HG03039 (cell line): ENCODE results near the gene NOTCH1.

Source experiments
- ATAC-seq: cut with Tn5 transposase; IDR thresholded peaks from one replicate; pipeline ENCODE4 v1.9.1; 2021; ENCODE audit warnings: mild to moderate bottlenecking, moderate library complexity; ENCODE audit not compliant: unreplicated experiment

Gene NOTCH1

DNA sequence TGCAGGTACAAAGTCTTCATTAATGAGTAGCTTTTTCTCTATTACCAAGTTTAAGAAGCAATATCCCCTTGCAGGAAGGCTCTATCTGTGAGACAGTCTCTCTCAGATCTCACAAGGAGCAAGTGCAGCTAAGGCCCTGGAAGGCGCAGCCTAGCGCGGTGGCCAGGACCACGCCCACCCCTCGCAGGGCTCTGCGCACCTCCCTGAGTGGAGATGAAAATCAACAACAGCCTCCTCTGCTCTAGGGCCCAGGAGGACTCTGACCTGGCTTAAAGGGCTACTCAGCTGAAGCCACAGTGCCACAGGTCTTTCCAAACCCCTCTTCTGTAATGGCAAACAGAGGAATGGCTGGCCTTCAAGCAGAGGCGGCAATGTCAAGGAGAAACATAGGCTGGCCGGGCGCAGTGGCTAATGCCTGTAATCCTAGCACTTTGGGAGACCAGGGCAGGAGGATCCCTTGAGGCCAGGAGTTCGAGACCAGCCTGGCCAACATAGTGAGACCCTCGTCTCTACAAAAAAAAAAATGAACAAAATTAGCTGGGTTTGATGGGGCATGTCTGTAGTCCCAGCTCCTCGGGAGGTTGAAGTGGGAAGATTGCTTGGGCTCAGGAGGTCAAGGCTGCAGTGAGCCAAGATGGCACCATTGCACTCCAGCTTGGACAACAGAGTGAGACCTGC, 74.9 kb downstream of the NOTCH1 start:
- no peak for ATAC-seq

DNA sequence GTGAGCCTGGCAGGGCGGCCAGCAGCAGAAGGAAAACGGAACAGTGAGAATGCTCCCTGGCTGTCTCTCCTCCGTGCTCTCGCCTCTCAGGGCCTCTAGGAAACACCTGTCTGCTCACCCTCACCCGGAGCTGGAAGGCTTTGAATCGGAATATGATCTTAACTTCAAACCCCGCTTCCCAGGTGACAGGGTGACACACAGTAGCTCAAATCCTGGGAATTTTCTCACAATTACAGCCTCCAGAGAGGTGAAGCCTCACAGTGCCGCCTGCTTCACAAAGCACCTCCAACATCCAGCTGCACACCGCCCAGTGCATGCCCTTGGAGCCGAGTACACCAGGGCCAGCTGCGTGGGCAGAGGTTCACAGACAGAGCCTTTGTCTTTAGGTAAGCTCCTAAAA, 75.5 kb downstream of the NOTCH1 start:
- no peak for ATAC-seq

DNA sequence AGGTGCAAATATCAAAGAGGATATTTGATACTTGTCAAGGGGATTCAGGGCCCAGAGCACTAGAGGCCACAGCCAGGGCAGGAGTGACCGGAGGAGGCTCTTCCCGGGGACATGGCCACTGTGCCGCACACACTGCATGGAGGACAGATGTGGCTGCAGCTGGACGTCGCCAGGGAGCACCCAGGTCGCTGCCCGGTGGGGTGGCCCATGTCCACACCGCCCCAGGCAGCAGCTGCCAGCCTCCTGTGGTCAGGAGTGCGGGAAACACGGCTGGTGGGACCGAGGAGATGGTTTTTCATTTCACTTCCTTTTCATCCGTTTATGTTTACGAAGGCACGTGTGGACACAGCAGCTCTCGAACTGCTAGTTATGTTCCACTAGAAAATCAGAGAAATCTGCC, 78.1 kb downstream of the NOTCH1 start:
- ATAC-seq, result no peak

DNA sequence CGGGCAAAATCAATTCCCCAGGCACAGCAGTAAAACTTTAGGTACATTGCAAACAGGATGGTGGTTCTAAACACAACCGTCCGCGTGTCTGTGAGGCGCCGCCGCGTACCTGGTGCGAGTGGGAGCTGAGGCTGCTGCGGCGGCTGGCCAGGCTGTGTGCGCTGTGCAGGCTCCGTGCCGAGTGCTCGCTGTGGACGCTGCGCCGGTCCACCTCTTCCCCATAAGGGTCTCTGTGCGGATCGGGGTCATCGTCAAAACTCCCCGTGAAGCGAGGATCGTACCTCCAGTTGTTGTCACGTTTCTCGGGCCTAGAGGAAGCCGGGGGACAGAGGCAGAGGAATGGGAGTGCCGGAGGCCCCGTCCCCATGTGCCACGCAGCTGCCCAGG, 79.7 kb downstream of the NOTCH1 start:
- no peak for ATAC-seq

DNA sequence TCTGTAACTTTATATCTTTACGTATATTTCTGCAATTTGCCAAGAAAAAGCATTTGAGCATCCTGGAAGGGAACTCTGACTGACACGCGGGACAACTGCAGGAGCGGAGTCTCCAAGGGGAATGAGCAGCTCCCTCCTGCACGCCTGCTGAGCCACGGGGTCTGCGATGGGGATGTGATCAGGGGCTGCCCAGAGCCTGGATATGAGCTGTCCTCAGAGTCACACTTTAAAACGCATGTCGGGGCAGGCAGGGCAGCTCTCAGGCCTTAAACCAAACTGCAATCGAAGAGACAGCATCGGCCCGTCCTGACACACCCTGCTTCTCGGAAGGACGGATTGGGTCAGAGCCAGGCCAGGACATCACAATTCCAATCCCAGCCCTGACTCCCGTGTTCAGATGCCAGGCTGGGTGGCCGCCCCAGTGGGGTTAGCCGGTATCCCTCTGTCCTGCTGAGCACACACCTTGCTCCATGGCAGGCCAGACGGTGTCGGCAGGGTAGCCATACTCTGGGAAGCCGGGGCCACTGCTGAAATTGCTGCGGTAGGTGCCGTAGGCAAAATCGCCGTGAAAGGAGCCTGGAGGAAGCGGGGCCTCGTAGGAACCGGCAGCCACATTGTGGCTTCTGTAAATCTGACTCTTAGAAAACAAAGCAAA, 80.2 kb downstream of the NOTCH1 start:
- no peak for ATAC-seq

DNA sequence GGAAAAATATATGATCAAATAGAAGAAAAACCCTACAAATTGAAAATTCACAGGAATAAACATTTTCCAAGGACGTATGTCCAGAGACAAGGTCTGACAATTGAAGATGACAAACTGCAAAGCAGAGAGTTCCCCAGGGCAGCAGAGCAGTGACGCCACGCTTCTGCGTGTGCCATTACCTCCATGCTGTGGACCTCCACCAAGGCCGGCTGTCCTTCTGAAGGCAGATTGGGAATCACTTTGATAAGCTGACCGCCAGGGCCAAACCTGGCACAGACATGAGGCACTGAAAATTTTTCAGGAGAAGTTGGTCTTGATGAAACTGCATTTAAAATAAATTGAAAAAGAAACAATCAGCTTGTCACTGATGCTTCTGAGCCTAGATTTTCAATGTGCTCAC, 81.6 kb downstream of the NOTCH1 start:
- ATAC-seq, result no peak

DNA sequence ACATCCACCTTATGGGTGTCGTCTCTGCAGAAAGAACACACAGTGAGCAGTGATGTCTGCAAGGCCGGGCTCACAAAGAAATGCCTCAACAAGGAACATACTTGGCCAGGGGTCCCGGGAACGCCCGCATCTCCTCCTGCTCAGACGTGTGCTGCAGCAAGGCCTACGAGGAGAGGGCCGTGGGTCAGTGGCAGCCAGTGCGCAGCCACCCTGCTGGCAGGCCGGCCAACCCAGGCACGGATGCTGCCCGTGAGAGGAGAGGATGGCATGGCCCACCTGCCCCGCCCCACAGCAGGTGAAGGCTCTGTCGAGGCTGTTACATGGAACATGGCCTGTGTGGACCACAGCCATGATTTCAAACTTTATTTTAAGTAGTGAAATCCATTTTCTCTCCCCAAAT, 82.3 kb downstream of the NOTCH1 start:
- ATAC-seq, result no peak

DNA sequence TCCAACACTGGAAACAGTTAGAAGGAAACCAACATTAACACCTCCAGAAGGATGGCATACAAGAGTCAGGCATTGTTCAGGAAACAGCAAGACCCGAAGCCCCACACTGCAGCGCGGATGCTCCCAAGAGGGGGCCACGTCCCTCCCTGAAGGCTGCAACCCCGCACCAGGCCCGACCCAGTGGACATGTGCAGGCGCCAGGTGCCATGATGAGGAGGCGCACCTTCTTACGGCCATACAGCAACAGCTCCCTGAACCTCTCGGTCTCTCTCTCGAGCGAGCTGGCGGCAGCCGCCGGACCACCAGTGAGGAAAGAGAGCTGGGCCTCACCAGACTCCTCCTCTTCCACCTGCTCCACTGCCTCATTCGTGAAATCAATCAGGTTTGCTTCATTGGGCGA, 83.2 kb downstream of the NOTCH1 start:
- no peak for ATAC-seq

DNA sequence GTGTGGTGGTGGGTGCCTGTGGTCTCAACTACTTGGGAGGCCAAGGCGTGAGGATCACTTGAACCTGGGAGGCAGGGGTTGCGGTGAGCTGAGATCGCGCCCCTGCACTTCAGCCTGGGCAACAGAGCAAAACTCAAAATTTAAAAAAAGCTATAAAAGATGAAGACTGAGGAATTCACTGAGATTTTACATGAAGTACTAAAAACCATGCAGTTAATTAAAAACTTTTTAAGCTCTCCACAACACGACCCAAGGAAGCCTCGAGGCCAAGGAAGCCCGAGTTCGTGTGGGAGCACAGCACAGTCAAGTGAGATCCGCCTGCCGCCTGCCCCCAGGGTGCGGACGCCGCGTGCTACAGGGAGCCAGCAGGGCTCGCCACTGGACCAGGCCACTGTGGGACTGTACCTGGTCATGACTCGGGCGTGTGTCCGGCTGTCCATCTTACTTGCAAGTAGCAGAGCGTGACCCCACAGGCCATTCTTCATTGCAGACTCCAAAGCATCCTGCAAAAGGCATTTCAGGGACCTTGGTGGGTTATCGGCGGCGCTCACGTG, 85.0 kb downstream of the NOTCH1 start:
- ATAC-seq, result no peak

DNA sequence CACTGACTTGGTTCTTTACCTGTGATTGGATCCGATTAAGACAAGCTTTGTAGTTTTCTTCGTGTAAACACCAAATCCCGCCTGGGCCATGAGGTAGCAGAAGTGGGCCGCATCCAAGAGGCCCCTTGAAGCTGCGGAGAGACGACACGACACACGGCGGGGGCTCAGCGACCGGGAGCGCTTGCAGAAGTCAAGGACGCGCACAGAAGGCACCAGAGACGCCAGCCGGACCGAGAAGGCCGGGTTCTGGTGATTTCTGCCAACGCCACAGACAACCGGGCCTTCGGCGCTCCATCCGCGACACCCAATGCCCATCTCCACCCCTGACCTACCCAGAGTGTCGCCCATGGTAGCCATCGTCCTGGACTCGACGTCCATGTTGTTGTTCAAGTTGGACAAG, 86.4 kb downstream of the NOTCH1 start:
- ATAC-seq, result no peak

DNA sequence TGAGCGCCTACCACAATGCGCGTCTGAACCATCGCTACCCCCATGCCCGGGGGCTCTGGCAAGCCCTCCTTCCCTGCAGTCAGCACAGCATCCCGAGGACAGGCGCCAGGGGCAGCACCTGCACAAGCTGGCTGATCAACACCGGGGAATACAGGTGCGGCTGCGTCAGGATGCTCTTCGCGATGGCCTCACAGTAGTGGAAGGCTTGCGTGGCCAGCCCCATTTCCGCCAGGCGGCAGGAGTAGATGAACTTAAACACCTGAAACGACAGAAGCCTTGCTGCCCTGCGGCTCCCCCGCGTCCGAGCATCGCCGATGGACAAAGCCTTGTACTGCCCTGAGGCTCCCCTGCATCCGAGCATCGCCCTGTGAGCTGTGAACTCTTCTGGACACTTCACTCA, 88.5 kb downstream of the NOTCH1 start:
- no peak for ATAC-seq

DNA sequence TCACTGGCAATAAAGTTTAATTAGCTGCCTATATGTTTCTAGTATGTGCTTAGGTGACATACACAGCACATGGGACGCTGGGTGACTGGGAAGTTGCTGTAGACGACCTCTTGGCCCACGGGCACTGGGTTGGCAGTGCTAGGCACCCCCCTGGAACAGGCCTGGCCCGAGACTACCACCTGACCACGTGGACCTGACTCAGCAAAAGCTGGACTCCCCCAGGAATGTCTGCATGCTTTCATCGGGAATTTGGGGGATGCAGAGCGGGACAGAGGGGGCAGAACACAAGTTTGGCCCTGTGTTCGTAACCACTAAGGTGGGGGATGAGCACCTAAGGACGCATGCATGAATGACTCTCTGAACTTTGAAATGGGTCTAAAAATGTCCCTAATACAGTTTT, 89.6 kb downstream of the NOTCH1 start:
- no peak for ATAC-seq

DNA sequence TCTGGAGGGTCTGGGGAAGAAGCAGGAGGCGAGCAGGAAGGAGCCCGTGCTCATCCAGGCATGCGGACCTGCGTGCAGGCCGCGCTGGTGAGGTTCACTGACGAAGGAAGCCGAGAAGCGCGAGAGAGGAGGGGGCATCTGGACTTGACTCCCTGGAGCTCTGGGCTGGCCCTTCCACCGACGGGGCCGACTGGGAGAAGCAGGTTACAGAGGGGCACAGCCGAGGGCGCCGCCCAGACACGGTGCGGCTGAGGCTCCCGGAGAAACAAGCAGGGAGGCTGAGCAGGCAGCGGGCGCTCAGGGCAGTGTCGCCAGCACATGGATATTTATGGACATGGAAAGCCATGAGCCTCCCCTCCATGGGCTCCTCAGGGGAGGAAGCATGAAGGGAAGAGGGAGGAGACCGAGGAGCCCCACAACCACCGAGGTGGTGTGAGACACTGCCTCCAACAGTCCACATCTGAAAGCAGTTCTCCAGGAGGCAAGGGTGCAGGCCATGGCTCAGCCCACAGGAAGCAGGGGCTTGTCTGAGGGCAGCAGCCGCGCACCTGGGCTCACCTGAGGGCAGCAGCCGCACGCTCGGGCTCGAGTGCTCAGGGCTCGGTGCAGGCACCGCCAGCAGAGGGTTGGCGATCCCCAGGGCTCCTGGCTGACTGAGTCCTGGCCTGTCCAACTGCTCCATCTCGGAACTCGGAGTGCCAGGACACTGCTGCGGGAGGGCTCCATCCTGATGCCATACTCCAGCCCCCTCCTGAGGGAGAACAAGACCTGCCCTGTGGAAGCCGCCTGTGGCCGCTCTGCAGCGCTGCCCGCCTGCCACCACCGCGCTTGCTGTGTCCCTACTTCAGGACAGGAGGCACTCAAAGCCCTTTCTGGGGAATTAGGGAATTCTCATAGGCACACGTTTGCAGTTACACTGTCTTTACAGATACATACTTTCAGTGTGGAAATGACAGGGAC, 90.5 kb downstream of the NOTCH1 start:
- ATAC-seq, result no peak

DNA sequence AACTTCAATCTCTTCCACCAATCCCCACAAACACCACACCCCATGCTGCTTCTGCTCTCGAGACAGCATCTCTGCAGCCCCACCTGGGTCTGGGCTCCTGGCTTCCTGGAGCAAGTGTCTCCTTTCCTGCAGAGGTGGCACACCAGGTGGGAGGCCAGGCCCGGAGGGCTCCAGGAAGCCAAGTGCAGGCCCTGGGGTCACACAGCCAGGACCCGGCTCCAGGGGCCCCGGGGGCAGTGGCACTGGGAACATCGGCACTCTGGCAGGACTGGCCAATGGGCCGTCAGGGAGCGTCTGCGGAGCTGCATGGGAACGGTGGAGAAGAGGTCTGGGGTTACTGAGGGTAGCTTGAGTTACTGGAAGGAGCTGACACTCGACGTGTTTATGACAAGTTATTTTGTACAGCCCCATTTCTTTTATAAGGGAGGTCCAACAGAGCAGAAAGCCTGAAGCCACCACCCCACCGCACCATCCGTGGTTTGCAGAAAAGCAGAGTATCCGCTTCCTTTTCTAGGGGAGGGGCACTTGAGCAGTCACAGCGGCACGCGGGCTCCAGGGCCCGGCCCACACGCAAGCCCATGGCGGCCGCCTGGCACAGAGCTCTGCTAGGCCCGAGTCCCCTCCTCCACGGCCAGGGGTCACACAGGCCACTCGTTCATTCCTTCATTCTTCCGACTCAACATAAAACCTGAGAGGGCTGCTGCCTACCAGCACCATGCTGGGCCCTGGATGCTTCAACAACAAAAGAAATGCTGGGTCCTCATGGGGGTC, 91.6 kb downstream of the NOTCH1 start:
- no peak for ATAC-seq

DNA sequence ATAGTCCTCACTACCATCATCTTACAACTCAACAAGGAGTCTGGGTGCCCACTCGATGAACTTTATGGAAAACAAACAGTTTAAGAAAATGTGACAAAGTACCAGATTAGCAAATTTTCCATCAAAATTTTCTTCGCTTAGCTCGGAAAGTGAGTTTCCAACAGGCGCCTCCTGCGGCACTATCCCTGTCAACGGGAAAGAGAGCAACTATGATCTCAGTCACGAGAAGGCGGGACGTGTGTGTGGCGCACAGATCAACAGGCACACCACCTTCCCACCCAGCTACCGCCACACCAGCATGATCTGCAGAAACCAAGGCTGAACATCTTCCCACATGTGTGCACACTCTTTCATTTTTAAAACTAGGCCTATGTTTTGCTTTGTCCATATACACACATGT, 92.5 kb downstream of the NOTCH1 start:
- no peak for ATAC-seq

DNA sequence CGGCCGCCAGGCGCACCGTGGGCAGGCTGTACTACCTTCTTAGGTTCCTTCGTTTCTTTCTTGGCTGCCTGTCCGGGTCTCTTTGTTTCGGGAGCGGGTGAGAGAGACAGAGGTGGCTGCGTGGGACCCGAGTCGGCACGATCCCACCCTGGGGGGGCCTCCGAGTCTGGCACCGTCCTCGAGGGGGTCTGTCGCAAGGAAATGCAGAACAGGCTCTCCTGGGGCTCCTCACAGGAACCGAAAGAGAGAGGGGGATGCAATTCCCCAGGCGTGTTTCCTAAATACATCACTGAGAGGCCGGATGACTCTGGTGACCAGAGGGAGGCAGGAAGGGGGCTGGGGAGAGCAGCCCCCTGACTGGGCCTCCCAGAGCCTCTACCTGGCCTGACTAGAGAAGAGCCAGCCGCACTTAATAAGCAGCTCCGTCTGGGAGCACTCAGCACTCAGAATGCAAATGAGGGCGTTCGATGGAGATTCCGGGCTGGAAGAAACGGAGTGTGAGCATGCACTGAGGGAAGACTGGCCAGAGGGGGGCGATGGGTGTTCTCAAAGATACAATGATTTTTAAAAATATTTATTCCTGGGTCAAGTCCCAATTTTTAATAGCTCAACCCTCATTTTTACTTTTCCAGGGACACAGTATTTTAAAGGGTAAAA, 94.5 kb downstream of the NOTCH1 start:
- ATAC-seq, result no peak

DNA sequence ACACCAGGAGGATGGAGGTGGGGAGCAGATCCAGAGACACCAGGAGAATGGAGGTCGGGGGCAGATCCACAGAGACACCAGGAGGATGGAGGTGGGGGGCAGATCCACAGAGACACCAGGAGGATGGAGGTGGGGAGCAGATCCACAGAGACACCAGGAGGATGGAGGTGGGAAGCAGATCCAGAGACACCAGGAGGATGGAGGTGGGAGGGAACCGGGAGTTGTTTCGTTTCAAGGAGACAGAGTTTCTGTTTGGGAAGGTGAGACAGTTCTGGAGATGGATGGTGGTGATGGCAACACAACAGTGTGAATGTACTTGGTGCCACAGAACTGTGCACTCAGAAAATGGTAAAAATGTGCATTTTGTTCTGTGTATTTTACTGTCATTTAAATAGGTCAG, 97.2 kb downstream of the NOTCH1 start:
- no peak for ATAC-seq

DNA sequence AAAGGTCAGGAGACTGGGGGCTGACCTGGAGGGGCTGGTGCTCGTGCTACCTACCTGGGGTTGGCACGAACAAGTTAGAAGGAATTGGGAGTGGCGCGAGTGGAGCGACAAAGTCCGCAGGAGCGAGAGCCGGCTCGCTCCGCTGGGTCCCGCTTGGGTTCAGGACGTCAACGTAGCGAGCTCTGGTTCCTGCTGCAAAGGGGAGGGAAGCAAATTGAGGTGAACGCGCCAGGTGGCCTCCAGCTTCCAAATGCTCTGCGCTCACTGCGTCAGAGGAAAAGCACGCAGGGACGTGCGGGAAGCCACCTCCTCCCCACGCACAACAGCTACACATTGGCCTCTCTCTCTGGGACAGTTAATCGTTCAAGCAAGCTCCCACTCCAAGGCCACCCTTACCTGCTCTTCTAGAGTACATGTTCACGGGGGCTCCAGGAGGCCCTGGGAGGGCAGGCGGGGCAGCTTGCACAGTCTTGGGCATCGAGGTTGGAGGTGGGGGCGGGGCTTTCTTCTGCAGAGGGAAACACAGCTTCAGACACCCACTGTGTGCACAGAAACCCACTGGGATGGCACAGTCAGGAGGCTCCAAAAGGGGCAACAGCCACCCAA, 98.6 kb downstream of the NOTCH1 start:
- ATAC-seq, result no peak

DNA sequence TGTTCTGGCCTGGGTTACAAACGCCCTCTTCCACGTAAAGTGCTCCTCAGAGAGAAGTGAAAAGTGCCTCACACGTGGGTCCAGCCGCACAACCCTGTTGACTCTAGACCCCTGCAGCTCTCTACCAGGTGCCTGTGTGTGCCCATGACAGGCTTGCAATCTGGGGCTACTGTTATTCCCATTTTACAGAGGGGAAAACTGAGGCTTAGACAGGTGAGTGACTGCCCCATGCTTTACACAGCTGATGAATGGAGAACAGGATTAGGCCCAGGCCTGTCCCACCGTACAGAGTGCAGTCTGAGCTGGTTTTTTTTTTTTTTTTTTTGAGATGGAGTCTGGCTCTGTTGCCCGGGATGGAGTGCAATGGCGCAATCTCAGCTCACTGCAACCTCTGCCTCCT, 100.0 kb downstream of the NOTCH1 start:
- no peak for ATAC-seq
